Upper lobe of right lung (tissue), 1 donor: ENCODE measurements around the gene BNC2. TPM values are rescaled to one million over a fixed set of nuclear protein-coding genes. Genes with fewer than 3 reads are reported as not detected.

Experiments used
- ATAC-seq: fragments of 200-7000 bp; cut with Tn5 transposase; one replicate; pipeline ENCODE4 v1.9.1; 2020; ENCODE audit warnings: mild to moderate bottlenecking, moderate library complexity
- DNase-seq: peaks from one replicate; pipeline ENCODE4 v3.0.0-alpha.2; 2020
- H3K27ac ChIP-seq: fragments of 200-600 bp; one replicate; pipeline ENCODE4 v1.8.0; 2022
- H3K27me3 ChIP-seq: fragments of 200-600 bp; one replicate; pipeline ENCODE4 v1.8.0; 2022; ENCODE audit warnings: mild to moderate bottlenecking
- H3K36me3 ChIP-seq: fragments of 200-600 bp; one replicate; pipeline ENCODE4 v1.8.0; 2022
- H3K4me1 ChIP-seq: fragments of 200-600 bp; one replicate; pipeline ENCODE4 v1.8.0; 2022
- H3K4me3 ChIP-seq: fragments of 200-600 bp; one replicate; pipeline ENCODE4 v1.8.0; 2022; ENCODE audit warnings: mild to moderate bottlenecking
- H3K9me3 ChIP-seq: fragments of 200-600 bp; one replicate; pipeline ENCODE4 v1.8.0; 2022
- intact Hi-C: fragments of 100-400 bp; cut with DNase I; formaldehyde crosslinking; loops from one replicate; pipeline ENCODE4 v1.11.0; 2022
- total RNA-seq: library from RNA; stranded (reverse); fragmentation: NEBNext Ultra II Directional; extraction: Animal tissue kit (Norgen Biotek cat#: 25700); gene quantifications from one replicate; pipeline ENCODE4 v1.2.1, GENCODE V29; 2021
- TF ChIP-seq, protein P1 (sequence below): fragments of 200-600 bp; IDR thresholded peaks from one replicate; pipeline ENCODE4 v1.8.0; 2022; ENCODE audit warnings: antibody characterized with exemption
- donor health status: DM: no; HTN: yes; CAD: no; lungs with severe emphysema.

BNC2 gene
- total RNA-seq, 1 donor from 2014 or later: 18.1 TPM

DNA sequence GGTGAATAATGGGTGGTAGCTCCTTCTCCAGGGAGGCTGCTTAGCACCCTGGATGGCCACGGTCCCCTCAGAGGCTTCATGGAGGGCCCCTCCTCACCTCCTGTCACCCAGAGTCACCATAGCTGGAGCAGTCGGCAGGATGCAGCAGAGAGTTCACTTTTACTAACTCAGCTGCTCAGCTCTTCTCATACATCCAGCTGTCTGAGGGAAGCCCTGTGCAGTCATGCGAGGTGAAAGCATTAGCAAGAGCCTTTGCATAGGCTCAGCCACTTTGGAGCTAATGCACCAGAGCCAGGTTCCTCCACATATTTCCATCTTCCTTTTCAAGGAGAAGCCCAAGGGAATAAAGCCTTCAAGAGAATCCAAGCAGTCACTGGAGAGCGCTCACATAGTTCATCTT is 499.2 kb downstream of the BNC2 start:
- no peaks in the 10 kb centered on the region for H3K27me3 ChIP-seq
- intact Hi-C loops: no loop called here
- no peaks in the 10 kb centered on the region for H3K36me3 ChIP-seq
- ATAC-seq: no peak
- no peaks in the 10 kb centered on the region for H3K4me1 ChIP-seq
- TF ChIP-seq, protein P1, sequence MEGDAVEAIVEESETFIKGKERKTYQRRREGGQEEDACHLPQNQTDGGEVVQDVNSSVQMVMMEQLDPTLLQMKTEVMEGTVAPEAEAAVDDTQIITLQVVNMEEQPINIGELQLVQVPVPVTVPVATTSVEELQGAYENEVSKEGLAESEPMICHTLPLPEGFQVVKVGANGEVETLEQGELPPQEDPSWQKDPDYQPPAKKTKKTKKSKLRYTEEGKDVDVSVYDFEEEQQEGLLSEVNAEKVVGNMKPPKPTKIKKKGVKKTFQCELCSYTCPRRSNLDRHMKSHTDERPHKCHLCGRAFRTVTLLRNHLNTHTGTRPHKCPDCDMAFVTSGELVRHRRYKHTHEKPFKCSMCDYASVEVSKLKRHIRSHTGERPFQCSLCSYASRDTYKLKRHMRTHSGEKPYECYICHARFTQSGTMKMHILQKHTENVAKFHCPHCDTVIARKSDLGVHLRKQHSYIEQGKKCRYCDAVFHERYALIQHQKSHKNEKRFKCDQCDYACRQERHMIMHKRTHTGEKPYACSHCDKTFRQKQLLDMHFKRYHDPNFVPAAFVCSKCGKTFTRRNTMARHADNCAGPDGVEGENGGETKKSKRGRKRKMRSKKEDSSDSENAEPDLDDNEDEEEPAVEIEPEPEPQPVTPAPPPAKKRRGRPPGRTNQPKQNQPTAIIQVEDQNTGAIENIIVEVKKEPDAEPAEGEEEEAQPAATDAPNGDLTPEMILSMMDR: no peak
- H3K27ac ChIP-seq: no peak overlapping the region
- H3K4me3 ChIP-seq: no peak overlapping the region
- no peak for DNase-seq
- no peaks in the 10 kb centered on the region for H3K9me3 ChIP-seq

DNA sequence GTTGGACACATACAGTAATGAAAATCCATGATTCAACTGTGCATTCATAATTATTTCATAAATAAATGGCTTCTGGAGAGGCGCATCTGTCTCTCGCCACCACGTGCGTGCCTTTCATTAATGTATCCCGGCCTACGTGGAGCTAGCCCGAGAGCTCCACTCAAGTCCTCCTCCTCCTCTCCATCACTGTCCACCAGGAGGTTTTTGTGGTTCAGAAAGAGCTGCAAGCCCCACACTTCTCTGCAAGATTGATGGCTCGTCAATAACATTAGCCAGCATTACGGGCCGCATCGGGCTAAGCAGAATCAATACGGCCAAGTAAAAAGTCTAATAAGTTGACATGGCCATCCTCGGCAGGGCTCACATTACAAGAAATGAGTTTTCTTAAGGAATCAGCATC is 499.8 kb downstream of the BNC2 start:
- Histone ChIP-seq H3K27ac (no peak overlapping the region), H3K9me3 (no peaks in the 10 kb centered on the region), H3K36me3 (no peaks in the 10 kb centered on the region), H3K4me3 (no peak overlapping the region), H3K4me1 (no peaks in the 10 kb centered on the region), H3K27me3 (no peaks in the 10 kb centered on the region)
- TF ChIP-seq, protein P1: no peak
- DNase-seq: no peak
- no peak for ATAC-seq
- intact Hi-C loops: no loop called here

DNA sequence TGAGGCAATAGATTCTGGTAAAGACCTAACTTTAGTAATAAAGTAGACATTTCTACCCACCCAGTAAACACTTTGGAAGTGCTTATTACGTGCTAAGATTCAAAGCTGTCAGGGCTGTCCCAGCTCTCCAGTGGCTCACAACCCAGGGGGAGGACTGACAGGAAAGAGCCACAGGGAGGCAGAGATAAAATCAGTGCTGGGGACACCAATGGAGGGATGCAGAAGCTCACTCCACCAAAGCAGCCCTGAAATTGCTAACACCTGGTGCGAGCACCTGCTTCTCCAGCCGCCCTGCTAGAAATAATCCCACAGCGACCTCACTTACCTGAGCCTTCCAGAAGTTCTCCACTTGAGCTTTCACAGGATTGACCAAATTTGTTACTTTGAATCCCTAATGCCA is 501.0 kb downstream of the BNC2 start:
- intact Hi-C loops: no loop called here
- no peaks in the 10 kb centered on the region for H3K36me3 ChIP-seq

DNA sequence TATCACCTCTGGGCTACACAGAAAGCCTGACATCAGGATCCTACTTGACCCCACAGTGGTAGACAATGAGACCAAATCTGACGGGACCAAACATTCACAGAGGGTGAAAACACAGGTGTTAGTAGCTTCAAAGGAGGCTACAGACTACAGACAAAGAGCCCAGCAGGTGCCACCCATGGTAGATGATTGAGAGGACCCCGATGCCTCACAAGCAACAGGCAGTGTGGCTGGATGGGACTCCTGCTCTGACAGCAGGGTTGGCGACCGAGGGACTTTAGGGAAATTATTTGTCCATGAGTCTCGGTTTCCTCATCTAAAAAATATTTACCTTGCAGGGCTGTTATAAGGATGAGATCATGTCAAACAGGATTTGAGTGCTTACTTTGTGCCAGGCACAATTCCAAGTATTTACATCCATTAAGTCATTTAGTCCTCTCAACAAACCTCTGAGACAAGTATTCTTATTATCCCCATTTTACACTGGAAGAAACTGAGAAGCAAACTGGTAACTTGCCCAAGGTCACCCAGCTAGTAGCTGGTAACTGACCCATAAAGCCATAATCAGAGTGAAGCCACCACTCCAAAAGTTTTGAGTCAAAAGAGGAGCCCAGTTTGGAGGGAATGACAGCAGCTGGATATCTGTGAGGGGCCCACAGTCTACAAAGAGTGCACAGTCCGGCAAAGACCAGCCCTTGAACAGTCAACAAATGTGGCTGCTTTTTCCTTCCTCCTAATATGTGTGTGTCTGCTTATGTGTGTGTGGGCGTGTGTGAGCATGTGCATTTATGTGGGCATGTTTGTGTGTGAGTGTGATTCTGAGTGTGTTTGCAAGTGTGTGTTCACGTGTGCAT is 502.0 kb downstream of the BNC2 start:
- no peaks in the 10 kb centered on the region for H3K4me1 ChIP-seq
- H3K27ac ChIP-seq: no peak overlapping the region
- H3K9me3 ChIP-seq: no peaks in the 10 kb centered on the region
- no peak for DNase-seq
- TF ChIP-seq, protein P1: no peak
- intact Hi-C loops: no loop called here
- H3K36me3 ChIP-seq: no peaks in the 10 kb centered on the region
- no peak for ATAC-seq
- H3K27me3 ChIP-seq: no peaks in the 10 kb centered on the region
- H3K4me3 ChIP-seq: no peak overlapping the region

More for the DNA sequence above, 501.0 kb downstream of the BNC2 start:
- Histone ChIP-seq H3K4me3 (no peak overlapping the region), H3K4me1 (no peaks in the 10 kb centered on the region), H3K9me3 (no peaks in the 10 kb centered on the region), H3K27me3 (no peaks in the 10 kb centered on the region), H3K27ac (no peak overlapping the region)
- TF ChIP-seq, protein P1: no peak
- no peak for DNase-seq
- ATAC-seq: no peak

DNA sequence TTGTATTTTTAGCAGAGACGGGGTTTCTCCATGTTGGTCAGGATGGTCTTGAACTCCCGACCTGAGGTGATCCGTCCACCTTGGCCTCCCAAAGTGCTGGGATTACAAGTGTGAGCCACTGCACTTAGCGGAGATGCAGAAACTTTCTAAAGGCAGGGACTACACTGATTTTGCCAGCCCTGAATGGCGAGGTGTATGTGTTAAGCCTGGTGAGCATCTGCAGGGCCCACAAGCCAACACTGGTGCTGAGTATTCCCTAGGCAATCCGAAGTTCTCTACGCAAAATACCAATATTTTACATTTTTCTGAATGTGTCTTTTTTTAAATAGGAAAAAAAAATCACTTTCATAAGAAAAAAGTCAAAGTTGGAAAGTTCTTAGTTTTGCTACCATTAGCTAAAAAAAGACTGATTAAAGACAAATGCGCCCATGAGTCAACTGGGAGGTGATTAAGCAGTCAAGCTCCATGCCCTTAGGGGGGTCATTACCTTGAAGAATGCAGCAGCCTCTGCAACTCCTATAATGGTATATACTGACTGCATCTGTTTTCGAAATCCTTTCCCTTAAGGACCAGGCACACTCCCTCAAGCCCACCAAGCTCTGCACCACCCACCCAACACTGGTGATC is 502.8 kb downstream of the BNC2 start:
- TF ChIP-seq, protein P1: no peak
- no peaks in the 10 kb centered on the region for H3K36me3 ChIP-seq
- no peak for ATAC-seq
- no peak overlapping the region for H3K27ac ChIP-seq
- no peaks in the 10 kb centered on the region for H3K4me1 ChIP-seq
- H3K27me3 ChIP-seq: no peaks in the 10 kb centered on the region
- no peak for DNase-seq
- intact Hi-C loops: no loop called here
- H3K9me3 ChIP-seq: no peaks in the 10 kb centered on the region
- H3K4me3 ChIP-seq: no peak overlapping the region
